Brain microvascular endothelial cell (primary cell): ENCODE data around the gene CNOT8.

Experiments
- DNase-seq: peaks from one replicate; pipeline ENCODE4 v3.0.0-alpha.2; 2020
- H3K27ac ChIP-seq: fragments of 250-450 bp; sonication (Bioruptor Pico); 2 replicates; pipeline ENCODE4 v1.5.1; 2020; ENCODE audit warnings: mild to moderate bottlenecking, moderate library complexity
- H3K27me3 ChIP-seq: fragments of 250-450 bp; sonication (Bioruptor Pico); replicated peaks from 2 replicates; pipeline ENCODE4 v1.5.1; 2020; ENCODE audit warnings: mild to moderate bottlenecking
- H3K36me3 ChIP-seq: fragments of 250-450 bp; sonication (Bioruptor Pico); replicated peaks from 2 replicates; pipeline ENCODE4 v1.5.1; 2020; ENCODE audit warnings: mild to moderate bottlenecking
- H3K4me3 ChIP-seq: 2 replicates; pipeline ENCODE4 v1.5.1; 2011; ENCODE audit warnings: low read depth, mild to moderate bottlenecking, control low read depth, low read length, moderate library complexity
- in situ Hi-C: cut with HindIII; loops from 2 replicates; pipeline ENCODE4 v1.10.0; 2017; ENCODE audit warnings: low sequenced_read_pairs, low pct_ligation_motif_present
- TF ChIP-seq, protein P1 (sequence below): IDR thresholded peaks from 2 replicates; pipeline ENCODE4 v1.5.1; 2011; ENCODE audit warnings: low read depth, mild to moderate bottlenecking, moderate library complexity, low read length, control low read depth, inconsistent platforms; ENCODE audit errors: missing control alignments

CNOT8 gene

DNA sequence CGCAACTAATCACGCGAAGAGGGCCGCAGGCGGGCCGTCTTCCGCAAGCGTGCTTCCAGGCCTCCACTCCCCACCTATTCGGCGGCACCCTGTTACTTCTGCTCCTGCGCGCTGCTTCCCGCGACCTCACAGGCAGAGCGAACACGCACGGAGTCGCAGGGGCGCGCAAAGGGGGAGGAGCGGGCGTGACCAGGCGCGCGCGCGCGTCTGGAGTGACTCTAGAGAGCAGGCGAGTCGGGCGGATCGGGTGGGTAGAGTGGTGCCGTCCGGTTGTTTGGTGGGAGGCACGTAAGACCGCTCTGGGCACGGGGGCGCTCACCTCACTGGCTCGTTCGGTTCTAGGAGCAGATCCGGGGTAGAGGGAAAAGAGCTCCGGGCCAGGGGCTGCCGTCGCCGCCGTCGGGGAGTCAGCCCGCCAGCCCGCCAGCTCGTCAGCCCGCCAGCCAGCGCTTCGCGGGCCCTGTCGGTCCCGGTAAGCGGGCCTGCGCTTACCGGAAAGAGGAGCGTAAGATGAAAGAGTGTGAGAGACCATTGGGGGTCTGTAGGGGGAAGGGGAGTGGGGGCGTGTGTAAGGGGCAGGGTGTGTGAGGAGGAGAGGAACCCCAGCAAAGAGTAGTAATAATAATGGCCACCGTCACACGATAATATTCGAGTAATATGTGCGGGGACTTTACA lies at the start of gene CNOT8:
TSS of gene CNOT8 (plus strand) at position 331 of the 675 bp plus-strand sequence. CDS start 4,652 bp downstream, outside the sequence.
- peak; percentile 98 for DNase-seq
- Histone ChIP-seq H3K27me3 (no peaks in the 10 kb centered on the region), H3K36me3 (peaks cover 3% of the 10 kb centered on the region), H3K4me3 (peak within 1 kb of the TSS; percentile 86), H3K27ac (peak within 1 kb of the TSS; percentile 96)
- in situ Hi-C loops, result no loop called here
- TF ChIP-seq, protein P1, sequence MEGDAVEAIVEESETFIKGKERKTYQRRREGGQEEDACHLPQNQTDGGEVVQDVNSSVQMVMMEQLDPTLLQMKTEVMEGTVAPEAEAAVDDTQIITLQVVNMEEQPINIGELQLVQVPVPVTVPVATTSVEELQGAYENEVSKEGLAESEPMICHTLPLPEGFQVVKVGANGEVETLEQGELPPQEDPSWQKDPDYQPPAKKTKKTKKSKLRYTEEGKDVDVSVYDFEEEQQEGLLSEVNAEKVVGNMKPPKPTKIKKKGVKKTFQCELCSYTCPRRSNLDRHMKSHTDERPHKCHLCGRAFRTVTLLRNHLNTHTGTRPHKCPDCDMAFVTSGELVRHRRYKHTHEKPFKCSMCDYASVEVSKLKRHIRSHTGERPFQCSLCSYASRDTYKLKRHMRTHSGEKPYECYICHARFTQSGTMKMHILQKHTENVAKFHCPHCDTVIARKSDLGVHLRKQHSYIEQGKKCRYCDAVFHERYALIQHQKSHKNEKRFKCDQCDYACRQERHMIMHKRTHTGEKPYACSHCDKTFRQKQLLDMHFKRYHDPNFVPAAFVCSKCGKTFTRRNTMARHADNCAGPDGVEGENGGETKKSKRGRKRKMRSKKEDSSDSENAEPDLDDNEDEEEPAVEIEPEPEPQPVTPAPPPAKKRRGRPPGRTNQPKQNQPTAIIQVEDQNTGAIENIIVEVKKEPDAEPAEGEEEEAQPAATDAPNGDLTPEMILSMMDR, result no peak

DNA sequence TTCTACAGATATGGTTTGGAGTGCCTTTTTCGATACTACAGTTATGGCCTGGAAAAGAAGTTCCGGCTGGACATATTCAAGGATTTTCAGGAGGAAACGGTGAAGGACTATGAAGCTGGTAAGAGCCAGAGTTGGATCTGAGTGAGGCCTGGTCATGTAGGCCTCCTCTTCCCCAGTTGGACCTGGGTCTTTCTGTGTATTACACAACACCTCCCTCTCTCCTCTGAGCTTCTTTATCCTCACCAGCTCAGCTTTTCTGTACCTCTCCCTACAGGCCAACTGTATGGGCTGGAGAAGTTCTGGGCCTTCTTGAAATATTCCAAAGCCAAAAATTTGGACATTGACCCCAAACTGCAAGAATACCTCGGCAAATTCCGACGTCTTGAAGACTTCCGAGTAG lies 47.2 kb upstream of the CNOT8 start:
- in situ Hi-C loops, result no loop called here
- Histone ChIP-seq H3K27ac (no peak overlapping the region), H3K36me3 (peaks cover 76% of the 10 kb centered on the region)

DNA sequence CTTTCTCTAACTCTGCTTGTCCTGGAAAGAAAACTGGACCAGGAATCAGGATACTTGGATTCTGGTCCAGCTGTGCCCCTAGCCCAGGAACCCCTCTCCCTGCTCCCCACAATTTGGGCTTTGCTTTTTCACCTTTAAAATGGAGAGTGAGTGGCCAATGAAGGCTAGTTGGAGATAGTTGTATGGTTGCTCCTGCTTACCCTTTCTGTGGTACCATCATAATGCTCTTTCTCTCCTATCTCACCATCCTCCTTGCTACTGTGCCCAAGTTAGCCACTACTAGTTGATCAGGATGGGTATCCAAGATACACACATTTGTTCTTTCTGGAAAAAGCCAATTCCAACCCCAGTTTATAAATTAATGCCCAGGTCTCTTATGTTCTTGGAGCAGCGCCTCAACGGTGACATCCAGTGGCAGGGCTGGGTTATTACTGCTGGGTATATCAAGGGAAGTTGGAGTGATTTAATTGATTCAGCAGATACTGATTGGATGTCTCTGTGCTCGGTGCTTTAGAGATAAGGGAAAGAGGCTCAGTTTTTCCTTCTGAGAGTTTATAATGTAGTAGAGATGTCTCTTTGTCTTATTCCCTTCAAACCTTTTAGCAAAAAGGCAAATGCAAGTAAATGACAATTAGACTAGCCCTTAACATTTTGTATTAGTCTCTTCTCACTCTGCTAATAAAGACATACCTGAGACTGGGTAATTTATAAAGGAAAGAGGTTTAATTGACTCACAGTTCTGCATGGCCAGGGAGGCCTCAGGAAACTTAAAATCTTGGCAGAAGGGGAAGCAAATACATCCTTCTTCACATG lies 46.6 kb upstream of the CNOT8 start:
- peaks cover 73% of the 10 kb centered on the region for H3K36me3 ChIP-seq
- TF ChIP-seq, protein P1, result peak; percentile 93
- no peak overlapping the region for H3K27ac ChIP-seq
- H3K4me3 ChIP-seq, result no peak overlapping the region
- DNase-seq, result peak; percentile 61
- in situ Hi-C loops, result no loop called here
- H3K27me3 ChIP-seq, result no peaks in the 10 kb centered on the region

More for the DNA sequence above, 47.2 kb upstream of the CNOT8 start:
- DNase-seq, result no peak
- Histone ChIP-seq H3K4me3 (no peak overlapping the region), H3K27me3 (no peaks in the 10 kb centered on the region)
- TF ChIP-seq, protein P1, result no peak

DNA sequence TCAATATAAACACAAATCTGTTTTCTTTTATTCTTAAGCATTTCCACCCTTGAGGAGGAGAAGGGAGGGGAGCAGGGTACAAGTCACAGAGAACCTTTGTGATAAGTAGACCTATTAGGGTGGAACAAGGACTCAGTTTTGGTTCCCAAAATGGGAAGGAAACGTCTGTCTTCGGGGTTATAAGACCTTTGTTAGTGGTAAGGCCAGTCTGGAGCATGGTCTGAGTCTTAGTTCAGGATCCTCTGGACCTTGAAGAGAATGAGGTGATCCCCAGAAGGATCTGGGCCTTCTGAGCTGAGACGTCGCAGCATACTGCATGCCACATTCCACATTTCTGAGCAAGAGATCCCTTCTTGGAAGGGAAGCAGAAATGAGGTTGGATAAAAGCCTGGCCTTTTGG lies 45.3 kb upstream of the CNOT8 start:
- Histone ChIP-seq H3K4me3 (no peak overlapping the region), H3K27me3 (no peaks in the 10 kb centered on the region), H3K27ac (no peak overlapping the region), H3K36me3 (peaks cover 80% of the 10 kb centered on the region)
- in situ Hi-C loops, result no loop called here
- TF ChIP-seq, protein P1, result no peak
- no peak for DNase-seq

DNA sequence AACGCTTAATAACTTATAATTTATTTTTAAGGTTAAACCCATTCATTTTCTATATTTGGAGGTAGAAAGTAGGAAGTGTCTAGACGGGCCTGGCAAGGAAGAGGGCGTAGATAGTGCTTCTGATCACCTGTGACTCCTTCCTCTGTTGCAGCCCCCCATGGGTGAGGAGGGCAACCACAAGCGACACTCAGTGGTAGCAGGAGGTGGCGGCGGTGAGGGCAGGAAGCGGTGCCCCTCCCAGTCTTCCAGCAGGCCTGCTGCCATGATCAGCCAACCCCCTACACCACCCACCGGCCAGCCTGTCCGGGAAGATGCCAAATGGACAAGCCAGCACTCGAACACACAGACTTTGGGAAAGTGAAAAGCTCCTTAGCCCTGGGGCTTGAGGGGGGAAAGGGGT lies 44.7 kb upstream of the CNOT8 start:
- peaks cover 79% of the 10 kb centered on the region for H3K36me3 ChIP-seq
- H3K4me3 ChIP-seq, result no peak overlapping the region
- H3K27ac ChIP-seq, result no peak overlapping the region
- in situ Hi-C loops, result no loop called here
- no peaks in the 10 kb centered on the region for H3K27me3 ChIP-seq
- TF ChIP-seq, protein P1, result no peak
- DNase-seq, result no peak
